ENCODE measurements around the gene MVP.

Gene MVP

GRCh38 chr16:29804455-29805231 lies 15.6 kb upstream of the MVP start:
- peak; percentile 55 for DNase-seq

DNA sequence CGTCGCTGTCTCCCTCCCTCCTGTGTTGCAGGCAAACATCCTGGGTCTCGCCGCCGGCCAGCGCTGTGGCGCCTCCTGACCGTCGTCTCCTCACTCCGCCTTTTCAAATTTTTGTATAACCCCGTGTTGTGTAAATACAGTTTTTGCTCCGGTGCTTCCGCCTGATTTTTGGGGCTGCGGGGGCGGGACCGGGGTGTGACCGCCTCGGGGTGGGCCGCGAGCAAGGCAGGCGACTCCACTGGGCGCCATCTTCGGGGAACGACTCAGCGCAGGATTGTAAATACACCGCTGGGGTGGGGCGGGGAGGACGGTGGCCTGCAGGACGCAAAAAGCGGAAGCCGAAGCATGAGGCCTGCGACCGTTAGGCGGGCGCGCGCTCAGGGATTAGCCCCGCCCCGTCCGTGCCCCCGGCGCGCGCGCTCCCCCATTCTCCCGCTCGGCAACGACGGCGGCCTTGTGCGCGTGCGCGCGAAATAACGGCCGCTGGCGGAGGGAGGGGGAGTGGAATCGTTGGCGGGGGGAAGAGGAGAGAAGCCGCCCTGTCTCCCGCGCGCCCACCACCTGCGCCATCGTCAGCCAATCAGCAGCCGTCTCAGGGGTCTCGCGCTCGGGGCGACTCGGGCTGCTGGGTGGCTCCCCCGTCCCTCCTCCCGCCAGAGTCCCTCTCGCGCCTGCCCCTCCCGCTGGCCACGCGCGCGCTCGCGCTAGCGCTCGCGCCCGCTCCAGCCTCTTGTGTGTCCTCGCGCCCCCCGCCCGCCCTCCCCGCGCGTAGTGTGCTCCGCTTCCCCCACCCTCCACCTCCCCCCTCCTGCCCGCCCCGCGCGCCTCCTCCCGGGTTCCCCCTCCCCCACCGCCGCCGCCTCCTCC lies 14.8 kb upstream of the MVP start:
- peak; percentile 96 for DNase-seq

GRCh38 chr16:29806099-29806579 lies 14.1 kb upstream of the MVP start, which contains the start of gene MAZ:
Gene MAZ (plus strand): TSS chr16:29806529. CDS start chr16:29806702, 173 bp downstream.
- no peak for DNase-seq

- DNase-seq: peak; percentile 72
These were observed 13.4 kb upstream of the MVP start for GRCh38 chr16:29806641-29807425.

DNA sequence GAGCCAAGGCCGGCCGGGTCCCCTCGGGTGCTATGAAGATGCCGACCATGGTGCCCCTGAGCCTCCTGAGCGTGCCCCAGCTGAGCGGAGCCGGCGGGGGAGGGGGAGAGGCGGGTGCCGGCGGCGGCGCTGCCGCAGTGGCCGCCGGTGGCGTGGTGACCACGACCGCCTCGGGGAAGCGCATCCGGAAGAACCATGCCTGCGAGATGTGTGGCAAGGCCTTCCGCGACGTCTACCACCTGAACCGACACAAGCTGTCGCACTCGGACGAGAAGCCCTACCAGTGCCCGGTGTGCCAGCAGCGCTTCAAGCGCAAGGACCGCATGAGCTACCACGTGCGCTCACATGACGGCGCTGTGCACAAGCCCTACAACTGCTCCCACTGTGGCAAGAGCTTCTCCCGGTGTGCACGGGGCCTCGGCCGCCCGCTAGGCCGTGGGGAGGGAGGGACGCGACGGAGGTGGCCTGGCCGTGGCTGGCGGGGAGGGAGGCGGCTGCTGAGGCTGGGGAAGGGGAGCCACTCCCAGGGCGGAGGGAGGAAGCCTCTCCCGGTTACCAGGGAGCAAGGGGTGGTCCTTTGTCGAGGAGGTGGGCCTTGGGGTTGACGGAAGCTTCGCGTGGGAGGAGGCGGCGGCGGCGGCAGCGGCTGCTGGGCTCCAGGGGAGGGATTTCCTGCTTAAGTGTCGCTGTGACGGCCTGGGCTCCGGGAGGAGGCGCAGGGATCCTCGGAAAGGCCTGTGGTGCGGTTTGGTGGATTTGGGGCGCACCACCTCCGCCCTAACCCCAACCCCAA lies 12.6 kb upstream of the MVP start:
- peak; percentile 95 for DNase-seq

DNA sequence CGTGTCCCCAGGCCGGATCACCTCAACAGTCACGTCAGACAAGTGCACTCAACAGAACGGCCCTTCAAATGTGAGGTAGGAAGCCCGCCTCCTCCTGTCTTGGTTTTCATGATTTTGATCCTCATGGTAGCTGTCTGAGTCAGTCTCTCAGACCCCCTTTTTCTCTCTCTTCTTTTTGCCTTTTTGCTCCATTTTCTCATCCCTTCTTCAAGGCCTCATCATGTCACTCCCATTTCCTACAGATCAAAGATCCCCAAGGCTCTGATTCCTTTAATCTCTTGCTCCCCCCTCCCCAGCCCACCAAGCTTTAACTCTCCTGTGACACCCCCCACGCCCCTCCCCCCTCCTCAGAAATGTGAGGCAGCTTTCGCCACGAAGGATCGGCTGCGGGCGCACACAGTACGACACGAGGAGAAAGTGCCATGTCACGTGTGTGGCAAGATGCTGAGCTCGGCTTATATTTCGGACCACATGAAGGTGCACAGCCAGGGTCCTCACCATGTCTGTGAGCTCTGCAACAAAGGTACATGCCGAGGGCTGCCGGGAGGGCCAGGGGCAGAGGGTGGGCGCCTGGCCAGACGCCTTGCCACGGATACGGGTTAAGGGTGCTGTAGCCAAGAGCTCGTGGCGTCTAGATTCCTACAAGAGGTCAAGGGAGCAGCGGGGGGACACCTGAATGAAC lies 11.9 kb upstream of the MVP start:
- DNase-seq: no peak

DNA sequence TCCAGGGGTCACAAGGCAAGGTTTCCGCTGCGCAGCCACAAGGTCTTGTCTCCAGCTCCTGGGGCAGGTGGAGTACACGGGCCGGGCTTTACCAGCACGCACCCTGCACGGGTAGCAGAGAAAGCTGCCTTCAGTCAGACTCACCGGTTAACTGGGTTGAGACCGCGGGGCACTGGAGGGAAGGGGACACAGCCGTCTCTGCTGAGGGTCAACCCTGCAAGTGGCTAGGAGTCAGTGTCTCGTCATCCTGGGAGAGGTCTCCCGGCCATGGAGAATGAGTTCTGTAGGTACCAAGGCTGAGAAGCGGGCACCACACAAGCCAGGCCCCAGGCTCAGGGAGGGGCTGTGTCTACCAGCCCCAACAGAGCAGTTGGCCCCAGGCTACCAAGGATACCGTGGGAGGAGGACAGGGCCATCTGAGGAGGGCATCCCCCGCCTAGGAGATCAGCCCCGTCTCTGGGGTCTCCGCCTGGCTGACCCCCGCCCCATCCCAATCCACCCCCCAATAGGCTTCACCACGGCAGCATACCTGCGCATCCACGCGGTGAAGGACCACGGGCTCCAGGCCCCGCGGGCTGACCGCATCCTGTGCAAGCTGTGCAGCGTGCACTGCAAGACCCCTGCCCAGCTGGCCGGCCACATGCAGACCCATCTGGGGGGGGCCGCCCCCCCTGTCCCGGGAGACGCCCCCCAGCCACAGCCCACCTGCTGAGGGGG lies 11.1 kb upstream of the MVP start:
- DNase-seq: no peak

DNA sequence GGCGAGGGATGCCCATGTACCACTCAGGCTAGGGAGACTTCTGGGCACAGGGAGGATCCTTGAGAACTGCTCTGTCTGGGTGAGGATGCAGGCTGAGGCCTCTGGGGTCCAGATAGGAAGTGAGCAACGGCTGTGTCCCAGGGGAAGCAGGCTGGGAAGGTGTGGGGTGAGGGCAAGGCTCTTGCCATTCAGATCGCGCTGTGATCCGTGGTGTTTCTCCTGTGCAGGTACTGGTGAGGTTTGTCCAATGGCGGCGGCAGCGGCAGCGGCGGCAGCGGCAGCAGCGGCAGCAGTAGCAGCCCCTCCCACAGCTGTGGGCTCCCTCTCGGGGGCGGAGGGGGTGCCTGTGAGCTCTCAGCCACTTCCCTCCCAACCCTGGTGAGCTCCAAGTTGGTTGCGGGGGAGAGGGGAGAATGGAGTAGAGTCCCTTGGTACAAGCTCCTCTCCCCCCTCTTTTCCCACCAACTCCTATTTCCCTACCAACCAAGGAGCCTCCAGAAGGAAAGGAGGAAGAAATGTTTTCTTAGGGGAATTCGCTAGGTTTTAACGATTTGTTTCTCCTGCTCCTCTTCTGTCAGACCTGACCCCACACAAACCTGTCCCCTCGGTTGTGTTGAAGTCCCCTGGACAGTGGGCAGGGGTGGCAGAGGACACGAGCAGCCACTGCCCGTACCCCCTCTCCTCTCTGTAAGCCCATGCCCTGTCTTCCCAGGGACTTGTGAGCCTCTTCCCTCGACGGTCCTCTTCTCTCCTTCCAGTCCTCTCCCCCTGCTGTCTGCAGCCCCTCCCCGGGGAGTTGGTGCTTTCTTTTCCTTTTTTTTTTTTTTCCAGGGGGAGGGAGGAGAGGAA lies 10.2 kb upstream of the MVP start:
- DNase-seq: no peak

- DNase-seq: no peak
These were observed 9.5 kb upstream of the MVP start for GRCh38 chr16:29810699-29811169.

GRCh38 chr16:29811170-29811895 lies 8.9 kb upstream of the MVP start:
- peak; percentile 89 for DNase-seq

DNA sequence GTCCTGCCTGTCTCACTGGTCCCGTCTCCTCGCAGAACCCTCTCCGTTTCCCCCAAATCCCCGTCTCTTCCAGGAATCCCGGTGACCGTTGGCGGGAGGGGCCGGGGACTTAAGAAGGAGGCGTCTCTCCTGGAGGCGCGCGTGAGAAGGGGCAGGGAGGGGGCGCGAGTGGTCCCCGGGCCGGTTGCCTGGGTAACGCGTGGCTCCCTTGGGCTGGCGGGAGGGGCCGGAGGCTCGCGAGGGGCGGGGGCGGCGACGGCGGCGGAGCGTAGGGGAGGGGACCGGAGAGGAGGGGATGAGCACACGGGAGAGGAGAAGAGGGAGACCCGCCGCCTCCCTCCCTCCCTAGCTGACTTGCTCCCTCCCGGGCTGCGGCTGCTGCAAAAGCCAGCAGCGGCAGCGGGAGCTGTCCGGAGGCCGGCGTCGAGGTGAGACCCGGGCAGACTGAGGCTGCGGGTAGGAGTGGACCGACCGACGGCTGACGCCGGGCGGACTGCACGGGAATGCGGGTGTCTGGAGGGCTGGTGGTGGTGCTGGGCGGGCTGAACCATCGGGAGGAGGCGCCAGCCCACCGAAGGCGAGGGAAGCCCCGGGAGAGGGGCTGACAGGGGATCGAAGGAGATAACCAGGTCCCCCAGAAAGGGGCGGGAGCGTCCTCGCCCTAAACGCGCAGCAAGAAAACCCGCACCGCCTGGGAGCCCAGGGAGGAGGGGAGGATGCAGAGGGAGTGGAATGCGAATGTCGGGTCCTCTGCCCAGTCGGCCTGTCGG lies 8.2 kb upstream of the MVP start, which contains the start of gene PRRT2:
TSS of gene PRRT2 (plus strand) at position 298 of the 770 bp plus-strand sequence. CDS start 862 bp downstream, outside the sequence.
- peak; percentile 52 for DNase-seq

DNA sequence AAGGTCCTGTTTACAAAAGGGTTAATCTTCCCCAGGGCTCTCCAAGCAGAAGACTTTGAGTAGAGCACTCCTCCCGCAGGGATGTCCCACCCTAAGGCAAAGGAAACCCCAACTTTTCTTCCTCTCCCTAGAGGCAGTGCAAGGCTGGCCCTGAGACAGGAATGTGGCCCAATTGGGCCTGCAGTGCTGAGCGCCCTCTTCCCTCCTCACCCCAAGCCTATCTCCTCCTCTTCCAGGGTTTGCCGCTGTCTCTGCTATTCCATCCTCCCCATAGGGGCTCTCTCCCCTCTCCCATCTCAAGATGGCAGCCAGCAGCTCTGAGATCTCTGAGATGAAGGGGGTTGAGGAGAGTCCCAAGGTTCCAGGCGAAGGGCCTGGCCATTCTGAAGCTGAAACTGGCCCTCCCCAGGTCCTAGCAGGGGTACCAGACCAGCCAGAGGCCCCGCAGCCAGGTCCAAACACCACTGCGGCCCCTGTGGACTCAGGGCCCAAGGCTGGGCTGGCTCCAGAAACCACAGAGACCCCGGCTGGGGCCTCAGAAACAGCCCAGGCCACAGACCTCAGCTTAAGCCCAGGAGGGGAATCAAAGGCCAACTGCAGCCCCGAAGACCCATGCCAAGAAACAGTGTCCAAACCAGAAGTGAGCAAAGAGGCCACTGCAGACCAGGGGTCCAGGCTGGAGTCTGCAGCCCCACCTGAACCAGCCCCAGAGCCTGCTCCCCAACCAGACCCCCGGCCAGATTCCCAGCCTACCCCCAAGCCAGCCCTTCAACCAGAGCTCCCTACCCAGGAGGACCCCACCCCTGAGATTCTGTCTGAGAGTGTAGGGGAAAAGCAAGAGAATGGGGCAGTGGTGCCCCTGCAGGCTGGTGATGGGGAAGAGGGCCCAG lies 7.3 kb upstream of the MVP start:
- no peak for DNase-seq

DNA sequence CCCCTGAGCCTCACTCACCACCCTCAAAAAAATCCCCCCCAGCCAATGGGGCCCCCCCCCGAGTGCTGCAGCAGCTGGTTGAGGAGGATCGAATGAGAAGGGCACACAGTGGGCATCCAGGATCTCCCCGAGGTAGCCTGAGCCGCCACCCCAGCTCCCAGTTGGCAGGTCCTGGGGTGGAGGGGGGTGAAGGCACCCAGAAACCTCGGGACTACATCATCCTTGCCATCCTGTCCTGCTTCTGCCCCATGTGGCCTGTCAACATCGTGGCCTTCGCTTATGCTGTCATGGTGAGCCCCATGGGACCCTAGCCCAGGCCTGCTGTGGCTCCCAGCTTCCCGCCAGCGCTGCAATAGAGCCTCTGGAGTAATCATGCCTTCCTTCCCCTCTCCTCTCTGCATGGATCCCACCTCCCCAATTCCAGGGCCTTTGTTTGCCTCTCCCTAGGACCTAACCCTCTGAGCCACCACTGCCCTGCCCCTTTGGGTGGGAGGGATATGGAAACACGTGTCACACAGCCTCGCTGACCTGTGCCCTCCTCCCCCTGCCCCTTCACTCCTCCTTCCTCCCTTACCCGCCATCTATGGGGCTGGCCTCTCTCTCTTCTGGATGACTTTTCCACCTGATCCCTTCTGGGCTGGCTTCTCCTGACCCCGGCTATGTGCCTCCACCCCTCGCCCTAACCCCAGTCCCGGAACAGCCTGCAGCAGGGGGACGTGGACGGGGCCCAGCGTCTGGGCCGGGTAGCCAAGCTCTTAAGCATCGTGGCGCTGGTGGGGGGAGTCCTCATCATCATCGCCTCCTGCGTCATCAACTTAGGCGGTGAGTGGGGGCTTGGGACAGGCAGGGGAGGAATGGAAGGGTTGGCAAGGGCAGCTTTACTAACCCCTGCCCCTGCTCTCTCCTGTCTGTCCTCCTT lies 6.4 kb upstream of the MVP start:
- no peak for DNase-seq

DNA sequence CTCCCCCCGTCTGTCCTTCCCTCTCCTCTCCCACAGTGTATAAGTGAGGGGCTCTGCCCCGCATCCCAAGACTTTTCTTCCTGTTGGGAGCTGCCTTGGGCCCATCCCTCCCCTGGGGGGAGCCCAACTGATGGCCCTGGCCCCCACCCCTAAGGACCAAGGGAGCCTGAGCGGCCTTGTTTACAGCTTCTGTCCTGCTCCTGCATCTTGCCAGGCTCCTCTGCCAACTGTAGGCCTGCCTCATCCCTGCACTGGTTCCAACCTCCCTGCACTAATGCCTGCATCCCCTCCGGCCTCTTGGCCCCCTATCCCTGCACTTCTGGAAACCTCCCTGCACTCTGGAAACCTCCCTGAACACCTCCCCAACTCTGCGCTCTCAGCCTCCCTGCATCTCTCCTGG lies 5.7 kb upstream of the MVP start:
- DNase-seq: no peak

DNA sequence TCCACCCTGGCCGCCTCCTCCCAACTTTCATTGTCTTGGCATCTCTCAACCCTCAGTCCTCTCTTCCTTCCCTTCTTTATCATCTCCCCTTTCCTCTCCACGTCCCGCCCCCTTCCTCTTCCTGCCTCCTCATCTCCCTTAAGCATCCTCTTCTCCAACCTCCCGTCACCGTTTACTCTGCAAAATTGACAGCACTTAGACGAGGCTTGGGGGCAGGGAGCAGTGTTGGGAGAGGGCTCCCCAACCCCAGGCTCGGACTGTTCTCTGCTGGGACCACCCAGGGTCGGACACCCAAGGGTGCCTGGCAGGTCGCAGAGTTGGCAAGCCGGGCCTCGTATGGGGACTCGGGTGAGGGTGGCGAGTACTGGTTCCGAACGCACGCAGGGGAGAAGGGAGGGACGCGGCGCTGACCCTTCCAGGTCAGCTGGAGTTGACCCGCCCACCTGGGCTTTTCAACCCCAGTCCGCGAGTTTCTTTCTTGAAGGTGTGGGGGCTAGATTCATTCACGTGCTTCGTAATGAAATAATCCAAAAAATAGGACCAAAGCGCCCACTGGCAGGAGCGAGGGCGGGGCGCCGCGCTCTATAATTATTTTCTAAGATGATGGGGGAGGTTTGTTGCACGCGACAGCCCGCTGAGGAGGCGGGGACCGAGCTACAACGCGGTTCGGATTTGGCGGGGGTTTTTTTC lies 5.1 kb upstream of the MVP start:
- DNase-seq: no peak
